Spleen (tissue), 7 donors: ENCODE data around the gene HMCN2.

Experiments used
- CTCF ChIP-seq, 11 experiments: fragments of 200-600 bp in 7 of 11; fragments of 450-650 bp in 4 of 11; sonication (generic) in 4 of 11; IDR thresholded peaks in 8 of 11; conservative IDR thresholded peaks in 3 of 11; 1 replicate in 7 of 11; 2 replicates in 4 of 11; pipeline versions ENCODE4 v1.4.0 to v1.8.0; 2016 to 2021; ENCODE audit warnings: antibody characterized with exemption in 11 of 11, inconsistent platforms in 4 of 11, mild to moderate bottlenecking in 1 of 11
- POLR2A ChIP-seq, 3 donors: fragments of 450-650 bp; IDR thresholded peaks; one replicate each; pipeline ENCODE4 v1.5.1; 2017; ENCODE audit warnings: antibody characterized with exemption in 3 of 3, mild to moderate bottlenecking in 1 of 3
- donor health status: DM: no; HTN: no; CAD: no; lungs with moderate emphysema.
- donor health status: DM: no; HTN: no; CAD: no.
- donor health status: DM: no; HTN: no; CAD: no.

GRCh38 chr9:130458804-130459067, 193.2 kb downstream of the HMCN2 start:
- TF ChIP-seq POLR2A (IDR thresholded peaks at IDR 0.05) (no peak), CTCF (IDR thresholded peaks at IDR 0.05 in 8 of 11, conservative IDR thresholded peaks at IDR 0.05 in 3 of 11) (no peak)
